Ectodermal cell (in vitro differentiated cells): ENCODE results near the gene GLRB.

Experiments used
- H3K27ac ChIP-seq: 2 replicates; pipeline ENCODE4 v1.7.0; 2013; ENCODE audit warnings: mild to moderate bottlenecking, low read depth, low read length; ENCODE audit not compliant: insufficient read depth, poor library complexity, severe bottlenecking
- H3K27me3 ChIP-seq: 2 replicates; pipeline ENCODE4 v1.7.0; 2013; ENCODE audit warnings: mild to moderate bottlenecking, low read length; ENCODE audit not compliant: insufficient read depth, control insufficient read depth, poor library complexity, severe bottlenecking
- H3K36me3 ChIP-seq: one replicate; pipeline ENCODE4 v1.7.0; 2013; ENCODE audit warnings: low read length; ENCODE audit not compliant: control insufficient read depth, insufficient read depth
- H3K4me1 ChIP-seq: one replicate; pipeline ENCODE4 v1.7.0; 2013; ENCODE audit warnings: low read length; ENCODE audit not compliant: control insufficient read depth, insufficient read depth
- H3K4me3 ChIP-seq: 2 replicates; pipeline ENCODE4 v1.7.0; 2013; ENCODE audit warnings: low read depth, low read length, control low read depth; ENCODE audit not compliant: insufficient read depth
- H3K9me3 ChIP-seq: 2 replicates; pipeline ENCODE4 v1.7.0; 2013; ENCODE audit warnings: mild to moderate bottlenecking, low read length, moderate library complexity; ENCODE audit not compliant: control insufficient read depth
- WGBS, 2 experiments: methylation state at CpG; one replicate each; pipeline ENCODE4 v1.1.7; 2013; ENCODE audit warnings: missing lambda C conversion rate in 2 of 2; 5-methylcytosine and 5-hydroxymethylcytosine counted together

GLRB gene

GRCh38 chr4:157072002-157072401 is 3.9 kb upstream of the GLRB start:
- H3K4me1 ChIP-seq = no peaks in the 10 kb centered on the region
- H3K4me3 ChIP-seq = no peak overlapping the region
- H3K36me3 ChIP-seq = no peaks in the 10 kb centered on the region

GRCh38 chr4:157075401-157075800 is 549 bp upstream of the GLRB start:
- Histone ChIP-seq H3K27me3 (peaks cover 33% of the 10 kb centered on the region), H3K4me1 (no peaks in the 10 kb centered on the region), H3K4me3 (peak overlapping the region; percentile 61), H3K36me3 (no peaks in the 10 kb centered on the region), H3K9me3 (no peaks in the 10 kb centered on the region), H3K27ac (no peak overlapping the region)
- 83 to 95% methylated on average over 2 of the region's 2 CpGs for WGBS, 2 experiments

More at GRCh38 chr4:157072002-157072401, 3.9 kb upstream of the GLRB start:
- H3K27ac ChIP-seq = no peak overlapping the region
- H3K27me3 ChIP-seq = peaks cover 24% of the 10 kb centered on the region
- no peaks in the 10 kb centered on the region for H3K9me3 ChIP-seq

DNA sequence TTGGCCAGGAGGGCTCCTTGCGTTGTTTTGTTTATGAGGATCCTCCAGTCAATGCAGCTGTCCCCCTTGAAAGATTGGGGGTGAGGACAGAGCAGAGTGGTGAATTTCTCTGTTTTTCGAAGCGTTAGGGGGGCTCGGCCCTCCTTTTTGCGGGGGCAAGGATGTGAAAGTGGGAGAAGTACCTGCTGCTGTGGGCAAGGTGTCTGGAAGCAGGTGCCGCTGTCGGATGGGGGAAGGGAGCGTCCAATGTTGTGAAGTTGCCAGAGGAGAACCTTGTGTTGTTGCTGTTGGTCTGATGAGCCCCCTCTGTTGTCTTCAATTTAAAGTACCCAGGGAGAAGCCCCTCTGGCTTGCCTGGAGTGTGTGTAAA is 613 bp downstream of the GLRB start:
- Histone ChIP-seq H3K9me3 (no peaks in the 10 kb centered on the region), H3K4me3 (peak overlapping the region; percentile 61), H3K36me3 (no peaks in the 10 kb centered on the region), H3K4me1 (no peaks in the 10 kb centered on the region), H3K27ac (no peak overlapping the region), H3K27me3 (peaks cover 33% of the 10 kb centered on the region)
- WGBS, 2 experiments = 3% methylated on average over 8 of the region's 8 CpGs

GRCh38 chr4:157079441-157079840 is 3.5 kb downstream of the GLRB start:
- Histone ChIP-seq H3K4me1 (no peaks in the 10 kb centered on the region), H3K27ac (no peak overlapping the region)
- WGBS, 2 experiments = 92 to 100% methylated on average over 1 to 2 of the region's 2 CpGs

GRCh38 chr4:157080605-157081004 is 4.7 kb downstream of the GLRB start:
- Histone ChIP-seq H3K36me3 (no peaks in the 10 kb centered on the region), H3K9me3 (no peaks in the 10 kb centered on the region), H3K4me1 (no peaks in the 10 kb centered on the region), H3K27ac (no peak overlapping the region), H3K4me3 (no peak overlapping the region), H3K27me3 (peaks cover 23% of the 10 kb centered on the region)

More at GRCh38 chr4:157079441-157079840, 3.5 kb downstream of the GLRB start:
- H3K9me3 ChIP-seq = no peaks in the 10 kb centered on the region
- no peaks in the 10 kb centered on the region for H3K36me3 ChIP-seq
- H3K27me3 ChIP-seq = peaks cover 30% of the 10 kb centered on the region
- H3K4me3 ChIP-seq = no peak overlapping the region

DNA sequence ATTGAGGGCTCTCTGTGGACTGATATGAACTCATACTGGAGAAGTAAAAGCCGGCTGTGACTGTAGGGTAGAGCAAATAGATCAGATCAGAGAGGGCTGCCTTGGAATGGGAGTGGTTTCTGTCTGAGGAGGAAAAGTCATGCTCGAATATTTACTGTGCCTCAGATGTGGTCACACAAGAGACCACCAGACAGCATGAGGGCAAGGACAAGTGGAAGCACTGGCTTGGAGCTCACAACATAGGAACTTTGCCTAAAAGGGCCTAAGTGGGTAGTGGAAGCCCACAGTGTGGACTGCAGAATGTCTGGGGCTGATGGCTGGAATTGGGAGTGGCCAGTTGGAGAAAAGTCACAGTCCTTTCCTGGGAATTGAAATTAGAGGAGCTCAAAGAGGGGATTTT is 19.8 kb downstream of the GLRB start:
- H3K4me3 ChIP-seq = no peak overlapping the region
- no peaks in the 10 kb centered on the region for H3K9me3 ChIP-seq
- no peaks in the 10 kb centered on the region for H3K27me3 ChIP-seq
- no peak overlapping the region for H3K27ac ChIP-seq
- H3K4me1 ChIP-seq = no peaks in the 10 kb centered on the region
- no peaks in the 10 kb centered on the region for H3K36me3 ChIP-seq
- WGBS, 2 experiments = 89 to 91% methylated on average over 2 of the region's 2 CpGs

- Histone ChIP-seq H3K9me3 (no peaks in the 10 kb centered on the region), H3K4me3 (no peak overlapping the region), H3K27me3 (no peaks in the 10 kb centered on the region), H3K27ac (no peak overlapping the region), H3K4me1 (no peaks in the 10 kb centered on the region), H3K36me3 (no peaks in the 10 kb centered on the region)
- 88 to 93% methylated on average over 1 of the region's 1 CpG for WGBS, 2 experiments
These were observed 20.5 kb downstream of the GLRB start for GRCh38 chr4:157096439-157096838.

- no peaks in the 10 kb centered on the region for H3K36me3 ChIP-seq
- WGBS, 2 experiments = 95 to 96% methylated on average over 3 of the region's 4 CpGs
- no peaks in the 10 kb centered on the region for H3K27me3 ChIP-seq
- no peak overlapping the region for H3K27ac ChIP-seq
- no peaks in the 10 kb centered on the region for H3K9me3 ChIP-seq
- H3K4me1 ChIP-seq = no peaks in the 10 kb centered on the region
- H3K4me3 ChIP-seq = no peak overlapping the region
These were observed 23.6 kb downstream of the GLRB start for GRCh38 chr4:157099506-157099905.

DNA sequence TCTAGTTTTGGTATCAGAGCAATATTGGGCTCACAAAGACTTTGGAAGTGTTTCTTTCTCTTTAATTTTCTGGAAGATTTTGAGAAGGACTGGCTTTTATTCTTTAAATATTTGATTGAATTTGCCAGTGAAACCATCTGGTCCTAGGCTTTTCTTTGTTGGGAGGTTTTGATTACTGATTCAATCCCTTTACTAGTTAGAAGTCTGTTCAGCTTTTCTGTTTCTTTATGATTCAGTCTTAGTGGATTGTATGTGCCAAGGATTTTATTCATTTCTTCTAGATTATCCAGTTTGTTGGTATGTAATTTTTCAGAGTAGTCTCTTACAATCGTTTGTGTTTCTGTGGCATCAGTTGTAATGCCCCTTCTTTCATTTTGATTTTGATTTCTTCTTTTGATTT is 28.6 kb downstream of the GLRB start:
- Histone ChIP-seq H3K36me3 (no peaks in the 10 kb centered on the region), H3K27me3 (no peaks in the 10 kb centered on the region), H3K4me3 (no peak overlapping the region), H3K4me1 (no peaks in the 10 kb centered on the region), H3K27ac (no peak overlapping the region), H3K9me3 (no peaks in the 10 kb centered on the region)
- 100% methylated on average over 1 of the region's 1 CpG; no CpG with 5 or more reads in 1 of the 2 experiments for WGBS, 2 experiments

DNA sequence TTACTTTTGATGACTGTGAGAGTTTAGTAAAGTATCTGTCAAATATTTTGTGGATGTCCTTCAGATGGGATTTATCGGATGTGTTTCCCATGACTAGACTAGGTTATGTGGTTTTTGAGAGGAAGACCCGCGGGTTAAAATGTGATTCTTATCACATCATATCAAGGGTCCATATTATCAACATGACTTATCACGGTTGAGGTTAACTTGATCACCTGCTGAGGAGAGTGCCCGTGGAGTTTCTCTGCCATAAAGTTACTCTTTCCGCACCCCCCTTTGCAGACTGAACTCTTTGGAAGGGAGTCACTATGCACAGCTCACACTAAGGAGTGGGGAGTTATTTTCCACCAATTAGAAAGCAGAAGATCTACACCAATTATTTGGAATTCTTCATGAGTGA is 38.7 kb downstream of the GLRB start:
- H3K9me3 ChIP-seq = no peaks in the 10 kb centered on the region
- no peak overlapping the region for H3K27ac ChIP-seq
- H3K27me3 ChIP-seq = no peaks in the 10 kb centered on the region
- 91 to 94% methylated on average over 4 to 6 of the region's 6 CpGs for WGBS, 2 experiments
- H3K4me1 ChIP-seq = no peaks in the 10 kb centered on the region
- no peaks in the 10 kb centered on the region for H3K36me3 ChIP-seq
- no peak overlapping the region for H3K4me3 ChIP-seq
